ENCODE measurements around the gene NKAIN2. TPM values are rescaled to one million over a fixed set of nuclear protein-coding genes. Genes with fewer than 3 reads are reported as not detected.
"Not testable (repeated sequence)": the region's sequence is repeated elsewhere in the genome, so short reads cannot be mapped to it uniquely, and the experiment has no call there.

Gene NKAIN2
- total RNA-seq, 1 donor from 2014 or later: 48.4 TPM

DNA sequence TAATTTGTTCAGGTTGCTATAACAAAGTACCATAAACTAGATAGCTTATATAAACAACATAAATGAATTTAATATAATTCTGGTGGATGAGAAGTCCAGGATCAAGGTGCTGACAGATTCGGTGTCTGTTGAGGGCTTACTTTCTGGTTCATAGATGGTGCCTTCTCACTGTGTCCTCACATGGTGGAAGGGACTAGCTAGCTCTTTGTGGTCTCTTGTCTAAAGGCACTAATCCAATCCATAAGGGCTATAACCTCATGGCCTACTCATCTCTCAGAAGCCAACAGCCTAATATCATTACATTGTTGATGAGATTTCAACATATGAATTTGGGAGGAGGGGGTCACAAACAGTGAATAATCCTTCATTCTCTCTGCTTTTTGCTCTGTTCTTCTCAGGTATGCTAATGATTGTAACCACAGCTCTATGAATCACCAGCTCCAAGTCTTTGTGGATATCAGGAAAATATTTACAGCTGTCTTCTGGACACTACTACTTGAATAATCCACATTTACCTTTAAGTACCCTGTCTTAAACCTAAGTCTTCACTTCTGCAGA, 122.3 kb downstream of the NKAIN2 start:
- intact Hi-C loops (cut with DNase I): no loop called here
- DNase-seq (ENCODE audit: low spot score): no peak
- ATAC-seq: no peak

DNA sequence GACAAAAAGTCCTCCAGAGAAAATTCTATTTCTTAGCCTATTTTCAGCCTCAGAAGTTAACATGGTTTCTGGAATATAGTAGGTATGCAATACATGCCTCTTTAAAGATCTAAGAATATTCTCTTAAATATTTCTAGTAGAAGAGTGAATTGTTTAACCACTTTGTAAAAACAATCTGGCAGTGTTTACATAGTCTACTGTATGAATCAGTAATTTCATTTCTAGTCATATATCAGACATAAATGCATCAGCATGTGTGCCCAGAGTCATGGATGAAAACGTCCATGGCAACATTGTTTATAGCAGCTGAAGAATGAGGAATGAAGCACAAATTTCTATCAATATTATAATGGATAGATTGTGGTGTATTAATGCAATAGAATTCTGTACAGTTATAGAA, 124.9 kb downstream of the NKAIN2 start:
- intact Hi-C loops (cut with DNase I): no loop called here
- DNase-seq (ENCODE audit: low spot score): no peak
- no peak for ATAC-seq

DNA sequence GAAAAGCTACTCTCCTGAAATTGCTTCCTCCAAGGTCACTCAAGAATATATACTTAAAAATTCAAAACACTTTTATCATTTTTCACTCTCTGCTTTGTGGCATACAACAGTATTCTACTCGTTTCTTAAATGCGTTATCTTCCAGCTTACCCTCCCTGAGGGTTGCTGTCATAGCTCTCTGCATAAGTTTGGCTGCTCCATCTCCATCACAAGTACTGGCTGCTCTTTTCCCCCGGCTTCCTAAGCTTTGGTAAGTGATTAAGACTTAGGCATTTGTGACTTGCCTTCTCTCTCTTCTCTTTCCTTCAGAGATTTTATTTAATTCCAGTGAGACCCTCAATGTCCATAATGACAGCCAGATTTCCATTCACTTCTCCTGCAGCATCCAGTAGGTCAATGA, 128.3 kb downstream of the NKAIN2 start:
- intact Hi-C loops (cut with DNase I): no loop called here
- no peak for DNase-seq (ENCODE audit: low spot score)
- ATAC-seq: no peak

DNA sequence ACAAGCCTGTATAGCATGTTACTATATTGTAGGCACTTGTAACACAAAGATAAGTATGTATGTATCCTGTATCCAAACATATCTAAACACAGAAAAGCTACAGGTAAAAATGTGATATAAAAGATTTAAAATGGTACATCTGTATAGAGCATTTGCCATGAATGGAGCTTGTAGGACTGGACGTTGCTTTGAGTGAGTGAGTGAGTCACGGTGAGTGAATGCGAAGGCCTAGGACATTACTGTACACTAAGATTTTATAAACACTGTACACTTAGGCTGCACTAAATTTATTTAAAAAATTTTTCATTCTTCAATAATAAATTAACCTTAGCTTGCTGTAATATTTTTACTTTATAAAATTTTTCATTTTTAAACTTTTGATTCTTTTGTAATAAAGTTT, 136.9 kb downstream of the NKAIN2 start:
- DNase-seq (ENCODE audit: low spot score) (no peak), ATAC-seq (no peak)
- intact Hi-C loops (cut with DNase I): no loop called here

DNA sequence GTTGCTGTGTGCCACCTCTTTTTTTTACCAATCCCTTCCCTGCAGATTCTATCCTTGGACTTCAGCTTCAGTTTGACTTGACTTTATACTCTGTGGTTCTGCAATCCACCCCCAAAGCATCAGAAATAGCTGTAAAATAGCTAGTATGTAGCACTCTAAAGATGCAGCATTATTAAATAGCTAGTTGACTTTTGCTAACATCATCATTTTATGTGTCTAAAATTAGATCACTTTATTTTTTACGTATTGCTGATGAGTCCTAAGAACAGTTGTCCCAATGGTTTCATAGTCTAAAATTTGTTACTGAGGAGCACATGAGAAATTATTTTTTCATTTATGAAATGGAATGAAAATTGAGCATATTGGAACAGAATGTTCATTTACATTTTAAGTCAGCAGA, 138.2 kb downstream of the NKAIN2 start:
- intact Hi-C loops (cut with DNase I): no loop called here
- ATAC-seq (no peak), DNase-seq (ENCODE audit: low spot score) (no peak)

DNA sequence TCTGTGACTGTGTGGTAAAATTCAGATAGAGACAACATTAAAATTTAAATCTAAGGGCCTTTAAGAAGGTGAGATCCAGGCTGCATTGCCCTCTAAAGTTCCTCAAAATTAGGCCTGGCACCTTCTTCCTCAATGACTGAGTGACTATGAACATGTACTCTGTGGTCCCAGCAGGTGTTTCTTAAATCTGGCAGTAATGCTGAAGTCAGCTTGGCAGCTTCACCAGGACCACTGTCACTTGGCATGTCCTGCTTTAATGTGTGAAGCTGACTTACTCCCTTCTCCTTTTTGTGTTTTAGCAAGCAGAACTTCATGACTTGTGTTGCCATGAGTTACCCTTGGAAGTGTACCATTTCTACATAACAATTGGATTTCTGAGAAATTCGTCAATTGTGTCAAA, 141.7 kb downstream of the NKAIN2 start:
- no peak for ATAC-seq

DNA sequence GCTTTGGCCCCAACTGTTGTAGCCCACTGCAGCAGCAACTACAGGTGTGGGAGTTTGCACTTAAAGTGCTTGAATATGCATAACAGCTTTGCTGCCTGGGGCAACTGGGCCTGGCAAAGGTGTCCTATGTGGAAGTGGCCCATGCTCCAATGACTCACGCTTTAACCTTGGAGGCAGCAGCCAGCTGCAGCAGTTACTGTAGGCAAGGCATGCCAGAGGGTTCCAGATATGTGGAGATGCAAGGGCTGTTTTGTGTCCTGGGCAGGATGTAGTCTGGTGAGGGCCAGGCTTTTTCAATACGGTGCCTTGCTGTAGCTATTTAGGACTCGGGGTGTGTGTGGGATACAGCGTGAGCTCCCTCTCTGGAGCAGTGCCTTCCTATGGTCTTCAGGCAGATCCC, 150.3 kb downstream of the NKAIN2 start:
- DNase-seq (ENCODE audit: low spot score): no peak
- intact Hi-C loops (cut with DNase I): no loop called here
- ATAC-seq: no peak

More for the DNA sequence above, 141.7 kb downstream of the NKAIN2 start:
- no peak for DNase-seq (ENCODE audit: low spot score)
- intact Hi-C loops (cut with DNase I): loop anchor here (5.0 kb wide), 1 partner anchor 783 kb away; no protein-coding TSS in a partner anchor

DNA sequence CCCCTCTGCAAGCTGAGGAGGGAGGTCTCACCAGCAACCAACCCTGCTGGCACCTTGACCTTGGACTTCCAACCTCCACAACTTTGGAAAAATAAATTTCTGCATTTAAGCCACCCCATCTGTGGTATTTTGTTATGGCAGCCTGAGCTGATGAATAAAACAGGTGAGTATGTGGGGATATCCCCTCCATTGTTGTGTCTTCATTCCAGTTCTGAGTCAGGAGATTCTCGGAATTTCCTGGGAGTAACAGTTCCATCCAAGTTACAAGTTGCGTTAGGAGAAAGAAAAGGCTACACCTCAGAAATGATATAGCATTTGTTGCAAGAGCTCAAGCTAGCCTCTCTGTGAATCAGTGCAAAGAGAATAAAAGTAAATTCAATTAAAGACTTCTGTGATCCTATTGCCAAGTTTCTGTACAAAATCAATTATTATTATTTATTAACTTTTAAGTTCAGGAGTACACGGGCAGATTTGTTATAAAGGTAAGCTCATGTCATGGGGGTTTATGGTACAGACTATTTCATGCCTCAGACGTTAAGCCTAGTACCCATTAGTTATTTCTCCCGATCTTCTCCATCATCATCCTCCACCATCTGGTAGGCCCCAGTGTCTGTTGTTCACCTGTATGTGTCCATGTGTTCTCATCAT, 153.0 kb downstream of the NKAIN2 start:
- DNase-seq (ENCODE audit: low spot score) (no peak), ATAC-seq (no peak)
- intact Hi-C loops (cut with DNase I): no loop called here

DNA sequence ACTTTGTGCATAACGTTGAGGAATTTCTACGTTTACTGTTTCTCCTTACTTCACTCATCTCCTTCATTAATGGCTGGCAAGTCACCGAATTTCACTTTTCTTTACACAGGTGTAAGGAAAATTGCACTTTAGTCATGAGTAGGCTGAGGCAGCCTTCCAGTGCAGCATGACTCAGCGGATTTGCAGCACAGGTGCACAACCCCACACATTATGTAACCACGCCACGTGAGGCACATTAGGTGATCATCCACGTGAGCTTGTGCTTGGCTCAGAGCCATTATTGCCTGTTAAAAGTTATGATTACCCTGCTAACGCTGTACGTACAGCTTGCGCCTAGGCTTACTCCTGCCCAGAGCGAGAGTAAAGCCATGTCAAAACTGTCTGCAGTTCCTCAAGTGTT, 158.8 kb downstream of the NKAIN2 start:
- no peak for ATAC-seq
- intact Hi-C loops (cut with DNase I): no loop called here
- no peak for DNase-seq (ENCODE audit: low spot score)

DNA sequence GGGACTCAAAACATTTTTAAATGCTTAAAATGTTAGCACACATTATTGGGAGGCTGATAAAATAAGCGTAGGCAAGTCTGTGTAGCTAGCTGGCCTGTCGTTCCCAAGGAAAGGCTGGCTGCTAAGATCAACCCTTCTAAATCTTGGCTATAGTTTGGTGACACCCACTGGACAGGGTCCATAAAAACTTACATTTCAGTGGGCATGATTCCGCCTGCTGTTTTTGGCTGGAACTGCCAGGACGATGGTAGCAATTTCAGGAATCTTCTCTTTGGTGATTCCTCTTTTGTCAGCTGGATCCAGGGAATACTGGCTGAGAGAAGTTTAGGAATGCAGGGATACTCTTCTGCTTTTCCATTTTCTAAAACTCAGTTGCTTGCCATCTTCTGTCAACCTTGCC, 162.2 kb downstream of the NKAIN2 start:
- no peak for ATAC-seq
- DNase-seq (ENCODE audit: low spot score): no peak
- intact Hi-C loops (cut with DNase I): no loop called here

DNA sequence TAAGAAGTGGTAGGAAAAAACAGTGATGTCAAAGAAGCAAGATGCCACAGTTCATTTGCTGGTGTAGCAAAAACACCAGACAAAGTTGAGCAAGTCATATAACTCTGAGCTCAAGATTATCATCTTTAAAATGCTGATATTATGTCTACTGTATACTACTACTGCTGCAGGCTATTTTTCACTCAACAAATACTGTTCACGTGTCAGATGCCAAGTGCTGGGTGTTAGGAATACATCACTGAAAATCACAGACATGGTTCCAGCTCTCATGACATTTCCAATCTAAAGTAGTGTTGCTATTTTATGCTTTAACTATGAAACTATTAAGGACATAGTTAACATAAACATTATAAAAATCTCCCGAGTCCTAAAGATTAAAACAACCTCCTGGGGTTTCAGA, 163.0 kb downstream of the NKAIN2 start:
- no peak for ATAC-seq
- no peak for DNase-seq (ENCODE audit: low spot score)
- intact Hi-C loops (cut with DNase I): no loop called here

DNA sequence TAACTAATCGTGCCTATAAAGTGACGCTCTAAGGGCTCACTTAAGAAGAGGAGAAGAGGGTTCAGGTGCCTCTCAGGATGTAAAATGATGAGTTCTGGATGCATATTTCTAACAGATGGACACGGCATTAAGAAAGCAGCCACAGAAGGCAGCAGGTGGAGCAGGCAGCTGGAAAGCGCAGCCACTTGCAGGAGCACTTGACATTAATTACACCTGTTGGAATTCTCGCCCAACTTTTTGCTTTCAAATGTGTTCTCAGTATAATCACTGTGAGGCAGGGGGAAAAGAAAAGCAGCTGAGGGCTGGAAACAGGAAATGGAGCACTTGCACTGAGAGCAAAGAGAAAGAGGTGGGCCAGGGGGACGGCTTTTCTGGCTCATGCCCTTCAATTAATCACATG, 164.2 kb downstream of the NKAIN2 start:
- DNase-seq (ENCODE audit: low spot score) (no peak), ATAC-seq (no peak)
- intact Hi-C loops (cut with DNase I): no loop called here

DNA sequence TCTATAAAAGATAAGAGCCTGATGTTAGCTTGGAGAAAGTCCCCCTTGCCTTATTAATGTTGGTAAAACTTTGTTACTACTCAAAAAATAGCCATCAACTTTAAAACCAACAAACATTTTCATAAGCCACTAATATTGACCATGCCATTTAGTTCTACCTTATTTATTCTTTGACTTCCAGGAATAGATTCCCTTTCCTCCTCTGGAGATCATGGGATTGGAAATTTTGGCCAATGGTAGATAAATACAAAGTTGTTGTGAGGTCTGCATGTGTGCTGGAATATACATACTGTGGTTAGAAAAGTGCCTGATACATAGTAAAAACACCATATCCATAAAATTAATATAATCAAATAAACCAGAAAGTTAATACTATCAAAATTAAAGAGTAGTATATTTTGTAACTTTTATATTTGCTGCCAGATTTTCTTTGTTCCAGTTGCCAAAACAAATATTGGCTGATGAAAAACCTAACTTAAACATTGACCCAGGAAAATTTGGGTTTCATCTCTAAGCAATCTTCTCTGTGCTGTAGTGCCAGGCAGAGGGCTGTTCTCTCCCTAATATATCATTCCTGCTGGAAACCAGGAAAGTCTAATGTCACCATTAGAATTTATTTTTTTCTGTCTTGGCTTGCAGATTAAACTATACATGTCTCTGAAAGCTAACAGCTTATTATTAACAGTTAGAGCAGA, 169.1 kb downstream of the NKAIN2 start:
- intact Hi-C loops (cut with DNase I): no loop called here
- DNase-seq (ENCODE audit: low spot score) (no peak), ATAC-seq (no peak)

DNA sequence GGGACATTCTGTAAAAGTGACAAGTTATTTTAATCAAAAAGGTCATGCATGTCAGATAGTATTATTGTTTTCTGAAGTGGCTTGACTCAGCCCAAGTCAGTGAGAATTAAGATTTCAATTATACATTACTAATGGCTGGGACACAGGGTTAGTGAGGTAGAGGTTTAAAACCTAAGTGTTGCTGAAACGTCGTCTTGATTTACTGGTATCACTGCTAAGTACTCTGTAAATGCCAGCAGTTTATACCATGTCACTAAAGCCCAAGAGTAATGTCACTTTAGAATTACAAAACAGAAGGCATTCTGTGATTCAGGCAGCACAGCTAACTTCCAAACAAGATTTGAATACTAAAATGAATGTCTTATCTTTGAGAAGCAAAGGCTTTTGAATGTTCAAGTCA, 176.6 kb downstream of the NKAIN2 start:
- DNase-seq (ENCODE audit: low spot score): no peak
- ATAC-seq: no peak
- intact Hi-C loops (cut with DNase I): no loop called here

DNA sequence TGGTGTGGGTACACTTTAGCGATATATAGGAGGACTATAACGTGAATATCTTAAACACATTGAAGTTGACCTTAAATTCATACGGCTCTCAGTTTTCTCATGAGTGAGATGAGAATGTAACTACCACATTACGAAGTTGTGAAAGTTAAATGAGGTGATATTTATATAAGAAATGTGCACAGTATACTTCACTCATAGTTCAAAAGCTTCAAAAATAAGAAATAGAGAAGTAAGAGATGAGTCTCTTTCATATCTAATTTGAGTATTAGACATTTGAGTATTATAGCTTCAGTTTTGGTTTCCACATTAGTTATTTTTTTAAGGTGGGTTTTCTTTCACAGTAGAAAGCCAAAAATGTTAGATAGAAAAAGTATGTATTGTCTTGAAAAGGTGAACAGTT, 183.3 kb downstream of the NKAIN2 start:
- intact Hi-C loops (cut with DNase I): no loop called here
- no peak for DNase-seq (ENCODE audit: low spot score)
- no peak for ATAC-seq

DNA sequence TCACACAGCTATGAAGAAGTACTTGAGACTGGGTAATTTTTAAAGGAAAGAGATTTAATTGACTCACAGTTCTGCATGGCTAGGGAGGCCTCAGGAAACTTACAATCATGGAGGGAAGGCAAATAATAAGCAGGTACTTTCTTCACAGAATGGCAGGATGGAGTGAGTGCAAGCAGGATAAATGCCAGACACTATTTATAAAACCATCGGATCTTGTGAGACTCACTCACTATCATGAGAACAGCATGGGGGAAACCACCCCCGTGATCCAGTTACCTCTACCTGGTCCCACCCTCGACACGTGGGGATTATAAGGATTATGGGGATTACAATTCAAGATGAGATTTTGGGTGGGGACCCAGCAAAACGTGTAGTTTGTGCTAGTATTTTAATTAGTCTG, 186.3 kb downstream of the NKAIN2 start:
- DNase-seq (ENCODE audit: low spot score); ATAC-seq; intact Hi-C loops (cut with DNase I): not testable (repeated sequence)

DNA sequence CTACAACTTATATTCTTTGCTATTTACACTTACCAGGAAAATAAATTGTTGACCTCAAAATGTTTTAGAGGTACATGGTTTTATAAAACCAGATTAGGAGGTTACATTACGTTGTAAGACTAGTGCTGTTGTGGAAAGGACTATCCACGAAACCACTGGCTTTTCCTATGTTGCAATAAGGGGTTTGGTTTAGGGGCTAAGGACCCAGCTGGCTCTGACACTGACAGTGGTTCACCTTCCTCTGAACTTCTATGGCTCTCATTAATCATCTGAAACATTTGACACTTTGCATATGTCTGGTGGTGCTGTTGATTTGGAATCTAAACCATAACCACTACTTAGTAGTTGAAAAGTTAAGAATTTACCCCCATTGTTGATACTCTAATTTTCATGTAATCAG, 186.7 kb downstream of the NKAIN2 start:
- intact Hi-C loops (cut with DNase I): no loop called here
- ATAC-seq: no peak
- DNase-seq (ENCODE audit: low spot score): no peak

DNA sequence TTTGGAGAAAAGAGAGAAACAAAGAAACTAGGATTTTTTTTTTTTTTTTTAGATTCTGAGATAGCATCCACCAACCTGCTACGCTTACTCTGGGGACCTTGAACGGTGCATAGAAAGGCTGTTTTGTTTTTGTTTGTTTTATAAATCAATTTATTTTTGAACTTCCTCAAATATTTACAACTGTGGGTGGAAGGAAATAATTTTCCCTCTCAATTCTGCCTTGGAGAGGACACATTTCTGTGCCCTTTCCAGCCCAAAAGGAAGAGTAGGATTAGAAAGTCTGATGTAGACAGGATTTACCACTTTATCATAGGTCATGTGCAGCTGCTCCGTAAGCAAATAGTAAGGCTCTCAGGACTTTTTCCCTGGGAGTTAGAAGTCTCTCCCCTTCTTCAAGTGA, 190.5 kb downstream of the NKAIN2 start:
- intact Hi-C loops (cut with DNase I): no loop called here
- ATAC-seq (no peak), DNase-seq (ENCODE audit: low spot score) (no peak)

DNA sequence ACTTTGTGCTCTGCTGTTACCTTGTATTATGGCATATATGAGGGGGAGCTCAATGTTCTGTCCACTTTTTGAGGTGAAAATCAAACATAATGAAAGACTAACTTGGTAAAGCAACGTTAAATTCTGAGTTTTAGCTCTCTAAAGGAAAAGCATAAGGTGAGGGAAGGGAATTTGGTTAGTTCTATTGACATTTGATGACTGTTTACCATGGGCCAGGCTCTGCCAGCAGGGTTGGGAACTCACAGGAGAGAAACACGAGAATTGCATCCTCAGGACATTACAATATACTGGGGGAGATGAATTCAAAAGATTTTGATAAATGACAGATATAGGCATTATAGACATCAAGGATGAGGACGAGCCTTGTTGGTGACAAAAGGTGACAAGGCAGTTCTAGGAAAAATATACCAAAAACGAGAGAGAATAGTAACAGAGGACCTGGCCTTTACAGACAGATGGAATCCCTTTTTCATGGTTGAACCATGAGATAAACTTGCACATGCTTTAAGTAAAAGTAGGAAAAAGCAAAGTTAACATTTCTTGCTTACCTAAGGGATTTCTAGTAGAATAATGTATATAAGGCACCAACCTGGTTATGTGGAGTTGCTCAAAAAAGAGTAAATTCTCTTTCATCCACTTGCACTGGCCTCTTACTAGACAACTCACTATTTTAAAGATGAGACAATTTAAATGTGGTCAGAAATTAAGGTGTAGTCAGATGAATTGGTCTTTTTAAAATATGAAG, 191.4 kb downstream of the NKAIN2 start:
- intact Hi-C loops (cut with DNase I): loop anchor here (5.0 kb wide), 1 partner anchor 102 kb away; no protein-coding TSS in a partner anchor
- no peak for ATAC-seq
- no peak for DNase-seq (ENCODE audit: low spot score)

DNA sequence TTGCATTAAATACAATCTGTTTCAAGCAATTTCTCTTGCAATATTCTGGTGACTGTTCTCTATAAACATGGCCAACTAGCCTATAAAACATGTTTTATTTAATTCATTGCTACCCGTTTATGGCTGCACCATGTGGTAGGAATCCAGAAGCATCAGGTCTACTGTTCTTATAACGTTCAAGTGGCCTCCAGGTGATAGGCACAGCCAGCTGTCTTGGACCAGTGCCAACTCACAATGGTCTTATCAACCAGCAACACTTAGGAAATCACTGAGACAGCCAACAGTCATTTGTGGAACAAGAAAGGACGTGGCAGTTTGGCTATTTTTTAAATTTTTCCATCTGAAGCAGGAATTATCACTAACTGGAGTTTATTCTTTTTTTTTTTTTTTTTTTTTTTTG, 193.6 kb downstream of the NKAIN2 start:
- ATAC-seq (no peak), DNase-seq (ENCODE audit: low spot score) (no peak)
- intact Hi-C loops (cut with DNase I): loop anchor here (5.0 kb wide), 1 partner anchor 100 kb away; no protein-coding TSS in a partner anchor
